HepG2 (cell line): ENCODE measurements around the gene SIGLEC8. TPM values are rescaled to one million over a fixed set of nuclear protein-coding genes. Genes with fewer than 3 reads are reported as not detected.

Experiments used
- ATM ChIP-seq: fragments of 450-650 bp; IDR thresholded peaks from 2 replicates; pipeline ENCODE4 v1.7.1; 2017; ENCODE audit warnings: mild to moderate bottlenecking, borderline replicate concordance
- DBP ChIP-seq: sonication (generic); formaldehyde crosslinking; IDR thresholded peaks from 2 replicates; pipeline ENCODE4 v1.4.0; 2020; ENCODE audit warnings: missing genetic modification reagents; ENCODE audit errors: not compliant biosample characterization
- KDM6A ChIP-seq: IDR thresholded peaks from 2 replicates; pipeline ENCODE4 v1.6.1; 2016; ENCODE audit warnings: low read depth
- MBD4 ChIP-seq: IDR thresholded peaks from 2 replicates; pipeline ENCODE4 v1.6.1; 2012; ENCODE audit warnings: low read length, inconsistent platforms, borderline replicate concordance
- MTERF4 ChIP-seq: sonication (generic); formaldehyde crosslinking; IDR thresholded peaks from 2 replicates; pipeline ENCODE4 v1.8.0; 2023; ENCODE audit warnings: mild to moderate bottlenecking, missing genetic modification reagents
- NCOA2 ChIP-seq: sonication (generic); formaldehyde crosslinking; IDR thresholded peaks from 2 replicates; pipeline ENCODE4 v1.8.0; 2022; ENCODE audit warnings: inconsistent platforms
- NFE2 ChIP-seq: sonication (generic); formaldehyde crosslinking; IDR thresholded peaks from 2 replicates; pipeline ENCODE4 v1.4.0; 2020; ENCODE audit warnings: missing genetic modification reagents
- NFIC ChIP-seq: IDR thresholded peaks from 2 replicates; pipeline ENCODE4 v1.6.1; 2012; ENCODE audit warnings: mild to moderate bottlenecking, low read length, inconsistent platforms
- SETDB1 ChIP-seq: sonication (generic); formaldehyde crosslinking; IDR thresholded peaks from 2 replicates; pipeline ENCODE4 v1.5.1; 2020; ENCODE audit warnings: missing genetic modification reagents, mild to moderate bottlenecking, borderline replicate concordance
- TBL1XR1 ChIP-seq: fragments of 150-350 bp; IDR thresholded peaks from 2 replicates; pipeline ENCODE4 v1.6.1; 2014; ENCODE audit warnings: borderline replicate concordance, low read length; ENCODE audit not compliant: partially characterized antibody
- TCF7 ChIP-seq: sonication (generic); IDR thresholded peaks from 2 replicates; pipeline ENCODE4 v1.6.1; 2016; ENCODE audit warnings: antibody characterized with exemption, low read depth
- TEAD3 ChIP-seq: optimal IDR thresholded peaks from 2 replicates; pipeline ENCODE3; 2016; ENCODE audit warnings: borderline replicate concordance
- THAP11 ChIP-seq: IDR thresholded peaks from 2 replicates; pipeline ENCODE4 v1.6.1; 2016; ENCODE audit warnings: missing biosample characterization, missing genetic modification reagents
- ZNF30 ChIP-seq: sonication (generic); formaldehyde crosslinking; IDR thresholded peaks from 2 replicates; pipeline ENCODE4 v1.5.0; 2020; ENCODE audit warnings: mild to moderate bottlenecking, missing genetic modification reagents
- ZNF337 ChIP-seq: sonication (generic); formaldehyde crosslinking; IDR thresholded peaks from 2 replicates; pipeline ENCODE4 v1.5.1; 2020; ENCODE audit warnings: missing genetic modification reagents, low read depth, mild to moderate bottlenecking, borderline replicate concordance
- ZNF460 ChIP-seq: sonication (generic); formaldehyde crosslinking; IDR thresholded peaks from 2 replicates; pipeline ENCODE4 v1.5.1; 2020; ENCODE audit warnings: missing genetic modification reagents, mild to moderate bottlenecking, borderline replicate concordance
- ZNF713 ChIP-seq: sonication (generic); formaldehyde crosslinking; IDR thresholded peaks from 2 replicates; pipeline ENCODE4 v1.4.0; 2020; ENCODE audit warnings: mild to moderate bottlenecking, missing genetic modification reagents
- ZNF792 ChIP-seq: IDR thresholded peaks from 2 replicates; pipeline ENCODE4 v1.6.1; 2016
- polyA plus RNA-seq, 8 experiments: library from polyadenylated mRNA; depleted of rRNA in 3 of 8; stranded (reverse) in 7 of 8; unstranded in 1 of 8; fragments of >200 nt; fragmentation: Illumina TruSeq in 4 of 8; extraction: Trizol in 4 of 8; gene quantifications; 2 replicates each; pipeline versions ENCODE4 v1.2.1 to v1.2.3, GENCODE V29; 2011 to 2016; ENCODE audit warnings: low read depth in 4 of 8, missing spikeins in 1 of 8, mixed read lengths in 1 of 8; ENCODE audit not compliant: insufficient read depth in 1 of 8
- total RNA-seq, 5 experiments: library from RNA; depleted of rRNA; stranded (reverse); fragments of >200 nt; fragmentation: Illumina TruSeq; extraction: Trizol; gene quantifications; 2 replicates each; pipeline ENCODE4 v1.2.3, GENCODE V29; 2016; ENCODE audit warnings: low read depth in 1 of 5
- TF ChIP-seq, protein P1 (sequence below): sonication (generic); formaldehyde crosslinking; IDR thresholded peaks from 2 replicates; pipeline ENCODE4 v1.9.0; 2021; ENCODE audit warnings: missing genetic modification reagents, borderline replicate concordance
- TF ChIP-seq, protein P2 (sequence below): sonication (generic); formaldehyde crosslinking; IDR thresholded peaks from 2 replicates; pipeline ENCODE4 v1.5.1; 2020; ENCODE audit warnings: missing genetic modification reagents, mild to moderate bottlenecking, borderline replicate concordance
- TF ChIP-seq, protein P3 (sequence below): sonication (generic); formaldehyde crosslinking; IDR thresholded peaks from 2 replicates; pipeline ENCODE4 v1.4.0; 2020; ENCODE audit warnings: mild to moderate bottlenecking, low read depth, missing genetic modification reagents
- TF ChIP-seq, protein P4 (sequence below): sonication (generic); formaldehyde crosslinking; IDR thresholded peaks from 2 replicates; pipeline ENCODE4 v1.4.0; 2020; ENCODE audit warnings: mild to moderate bottlenecking, missing genetic modification reagents

Gene SIGLEC8
- total and polyA plus RNA-seq, 2 of the 13 experiments (the other 11 are each of a cell fraction or from before 2014, with no cell fraction given), result not detected

- TF ChIP-seq NCOA2 (CRISPR knock-in tag) (peak; percentile 83), ZNF792 (CRISPR knock-in tag) (peak; percentile 98), THAP11 (CRISPR knock-in tag) (peak; percentile 85), MBD4 (no peak), ZNF30 (no peak), TEAD3 (CRISPR knock-in tag) (peak; percentile 80), ATM (no peak), KDM6A (CRISPR knock-in tag) (no peak), ZNF713 (CRISPR knock-in tag) (no peak), TBL1XR1 (no peak), DBP (peak; percentile 97), NFIC (no peak), TCF7 (no peak), SETDB1 (CRISPR knock-in tag) (no peak), MTERF4 (peak; percentile 99), NFE2 (CRISPR knock-in tag) (peak; percentile 51; the same call in 1 of the 2 replicates), ZNF460 (CRISPR knock-in tag) (no peak), ZNF337 (CRISPR knock-in tag) (no peak; the same call in 1 of the 2 replicates)
- TF ChIP-seq, protein P1, sequence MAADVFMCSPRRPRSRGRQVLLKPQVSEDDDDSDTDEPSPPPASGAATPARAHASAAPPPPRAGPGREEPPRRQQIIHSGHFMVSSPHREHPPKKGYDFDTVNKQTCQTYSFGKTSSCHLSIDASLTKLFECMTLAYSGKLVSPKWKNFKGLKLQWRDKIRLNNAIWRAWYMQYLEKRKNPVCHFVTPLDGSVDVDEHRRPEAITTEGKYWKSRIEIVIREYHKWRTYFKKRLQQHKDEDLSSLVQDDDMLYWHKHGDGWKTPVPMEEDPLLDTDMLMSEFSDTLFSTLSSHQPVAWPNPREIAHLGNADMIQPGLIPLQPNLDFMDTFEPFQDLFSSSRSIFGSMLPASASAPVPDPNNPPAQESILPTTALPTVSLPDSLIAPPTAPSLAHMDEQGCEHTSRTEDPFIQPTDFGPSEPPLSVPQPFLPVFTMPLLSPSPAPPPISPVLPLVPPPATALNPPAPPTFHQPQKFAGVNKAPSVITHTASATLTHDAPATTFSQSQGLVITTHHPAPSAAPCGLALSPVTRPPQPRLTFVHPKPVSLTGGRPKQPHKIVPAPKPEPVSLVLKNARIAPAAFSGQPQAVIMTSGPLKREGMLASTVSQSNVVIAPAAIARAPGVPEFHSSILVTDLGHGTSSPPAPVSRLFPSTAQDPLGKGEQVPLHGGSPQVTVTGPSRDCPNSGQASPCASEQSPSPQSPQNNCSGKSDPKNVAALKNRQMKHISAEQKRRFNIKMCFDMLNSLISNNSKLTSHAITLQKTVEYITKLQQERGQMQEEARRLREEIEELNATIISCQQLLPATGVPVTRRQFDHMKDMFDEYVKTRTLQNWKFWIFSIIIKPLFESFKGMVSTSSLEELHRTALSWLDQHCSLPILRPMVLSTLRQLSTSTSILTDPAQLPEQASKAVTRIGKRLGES (CRISPR knock-in tag), result peak; percentile 95
- TF ChIP-seq, protein P2, sequence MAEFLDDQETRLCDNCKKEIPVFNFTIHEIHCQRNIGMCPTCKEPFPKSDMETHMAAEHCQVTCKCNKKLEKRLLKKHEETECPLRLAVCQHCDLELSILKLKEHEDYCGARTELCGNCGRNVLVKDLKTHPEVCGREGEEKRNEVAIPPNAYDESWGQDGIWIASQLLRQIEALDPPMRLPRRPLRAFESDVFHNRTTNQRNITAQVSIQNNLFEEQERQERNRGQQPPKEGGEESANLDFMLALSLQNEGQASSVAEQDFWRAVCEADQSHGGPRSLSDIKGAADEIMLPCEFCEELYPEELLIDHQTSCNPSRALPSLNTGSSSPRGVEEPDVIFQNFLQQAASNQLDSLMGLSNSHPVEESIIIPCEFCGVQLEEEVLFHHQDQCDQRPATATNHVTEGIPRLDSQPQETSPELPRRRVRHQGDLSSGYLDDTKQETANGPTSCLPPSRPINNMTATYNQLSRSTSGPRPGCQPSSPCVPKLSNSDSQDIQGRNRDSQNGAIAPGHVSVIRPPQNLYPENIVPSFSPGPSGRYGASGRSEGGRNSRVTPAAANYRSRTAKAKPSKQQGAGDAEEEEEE, result peak; percentile 89; the same call in 1 of the 2 replicates
- TF ChIP-seq, protein P3, sequence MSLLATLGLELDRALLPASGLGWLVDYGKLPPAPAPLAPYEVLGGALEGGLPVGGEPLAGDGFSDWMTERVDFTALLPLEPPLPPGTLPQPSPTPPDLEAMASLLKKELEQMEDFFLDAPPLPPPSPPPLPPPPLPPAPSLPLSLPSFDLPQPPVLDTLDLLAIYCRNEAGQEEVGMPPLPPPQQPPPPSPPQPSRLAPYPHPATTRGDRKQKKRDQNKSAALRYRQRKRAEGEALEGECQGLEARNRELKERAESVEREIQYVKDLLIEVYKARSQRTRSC (CRISPR knock-in tag), result peak; percentile 91; the same call in 1 of the 2 replicates
- TF ChIP-seq, protein P4, sequence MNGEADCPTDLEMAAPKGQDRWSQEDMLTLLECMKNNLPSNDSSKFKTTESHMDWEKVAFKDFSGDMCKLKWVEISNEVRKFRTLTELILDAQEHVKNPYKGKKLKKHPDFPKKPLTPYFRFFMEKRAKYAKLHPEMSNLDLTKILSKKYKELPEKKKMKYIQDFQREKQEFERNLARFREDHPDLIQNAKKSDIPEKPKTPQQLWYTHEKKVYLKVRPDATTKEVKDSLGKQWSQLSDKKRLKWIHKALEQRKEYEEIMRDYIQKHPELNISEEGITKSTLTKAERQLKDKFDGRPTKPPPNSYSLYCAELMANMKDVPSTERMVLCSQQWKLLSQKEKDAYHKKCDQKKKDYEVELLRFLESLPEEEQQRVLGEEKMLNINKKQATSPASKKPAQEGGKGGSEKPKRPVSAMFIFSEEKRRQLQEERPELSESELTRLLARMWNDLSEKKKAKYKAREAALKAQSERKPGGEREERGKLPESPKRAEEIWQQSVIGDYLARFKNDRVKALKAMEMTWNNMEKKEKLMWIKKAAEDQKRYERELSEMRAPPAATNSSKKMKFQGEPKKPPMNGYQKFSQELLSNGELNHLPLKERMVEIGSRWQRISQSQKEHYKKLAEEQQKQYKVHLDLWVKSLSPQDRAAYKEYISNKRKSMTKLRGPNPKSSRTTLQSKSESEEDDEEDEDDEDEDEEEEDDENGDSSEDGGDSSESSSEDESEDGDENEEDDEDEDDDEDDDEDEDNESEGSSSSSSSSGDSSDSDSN (CRISPR knock-in tag), result peak; percentile 36; the same call in 1 of the 2 replicates
Observed at GRCh38 chr19:51422053-51422448, 36.2 kb downstream of the SIGLEC8 start (continued).
